PFSK-1 (cell line): ENCODE results near the gene HRK.

ENCODE experiments used
- POLR2AphosphoS5 ChIP-seq: IDR thresholded peaks from 2 replicates; pipeline ENCODE4 v1.6.1; 2012; ENCODE audit warnings: low read depth, mild to moderate bottlenecking, control low read depth, low read length, moderate library complexity
- REST ChIP-seq, 2 experiments: IDR thresholded peaks; 2 replicates each; pipeline versions ENCODE4 v1.6.1 to v1.8.0; 2011 to 2012; ENCODE audit warnings: low read depth in 2 of 2, low read length in 2 of 2, control low read depth in 1 of 2, inconsistent platforms in 1 of 2, mild to moderate bottlenecking in 1 of 2, moderate library complexity in 1 of 2; ENCODE audit not compliant: insufficient read depth in 1 of 2
- TAF1 ChIP-seq: IDR thresholded peaks from 2 replicates; pipeline ENCODE4 v1.6.1; 2012; ENCODE audit warnings: low read length, control low read depth, borderline replicate concordance; ENCODE audit not compliant: insufficient read depth

DNA sequence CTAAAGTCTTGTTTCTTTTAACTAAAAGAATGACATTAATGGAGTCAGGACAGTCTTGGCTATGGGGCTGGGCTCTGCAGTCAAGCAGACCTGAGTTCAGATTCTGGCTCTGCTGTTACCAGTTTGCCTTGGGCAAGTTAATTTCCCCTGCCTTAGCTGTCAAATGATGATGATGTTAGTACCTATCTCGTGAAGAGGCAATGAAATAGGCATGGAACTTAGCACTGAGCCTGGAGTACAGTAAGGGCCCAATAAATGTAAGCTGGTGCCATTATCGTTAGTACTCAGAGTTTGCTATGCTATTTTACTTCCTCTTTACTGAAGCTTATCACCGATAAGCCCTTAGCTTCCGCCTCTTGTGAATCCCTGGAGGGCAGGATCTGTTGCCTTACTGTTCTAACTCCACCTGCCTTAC lies 38.0 kb upstream of the HRK start:
- TF ChIP-seq REST (IDR thresholded peaks at IDR 0.05; ENCODE audit: insufficient read depth in 1 of 2, low read depth in 2 of 2, low read length in 2 of 2), result no peak
- no peak for TF ChIP-seq POLR2AphosphoS5
- TF ChIP-seq TAF1, result no peak
